Right lobe of liver (tissue), 6 donors: ENCODE data around the gene CEP170B. TPM values are rescaled to one million over a fixed set of nuclear protein-coding genes. Genes with fewer than 3 reads are reported as not detected.

Experiments
- ATAC-seq, 4 donors: fragments of 200-7000 bp; cut with Tn5 transposase; one replicate each; pipeline ENCODE4 v1.9.1; 2020; ENCODE audit warnings: mild to moderate bottlenecking in 4 of 4, moderate library complexity in 4 of 4
- DNase-seq, 3 donors: peaks; one replicate each; pipeline ENCODE4 v3.0.0-alpha.2; 2020
- H3K27ac ChIP-seq, 3 donors: fragments of 200-600 bp; one replicate each; pipeline ENCODE4 v1.8.0; 2022
- H3K27me3 ChIP-seq, 2 donors: fragments of 200-600 bp; one replicate each; pipeline ENCODE4 v1.8.0; 2022
- H3K36me3 ChIP-seq, 4 donors: fragments of 200-600 bp; sonication (generic) in 1 of 4; one replicate each; pipeline versions ENCODE4 v1.5.1 to v1.8.0; 2017 to 2022; ENCODE audit warnings: control low read depth in 1 of 4
- H3K4me1 ChIP-seq, 4 donors: fragments of 200-600 bp; sonication (generic) in 1 of 4; one replicate each; pipeline versions ENCODE4 v1.5.1 to v1.8.0; 2017 to 2022; ENCODE audit warnings: control low read depth in 1 of 4
- H3K4me3 ChIP-seq, 3 donors: fragments of 200-600 bp; one replicate each; pipeline ENCODE4 v1.8.0; 2022
- H3K9me3 ChIP-seq, 4 donors: fragments of 200-600 bp; sonication (generic) in 1 of 4; one replicate each; pipeline versions ENCODE4 v1.5.1 to v1.8.0; 2017 to 2022; ENCODE audit warnings: control low read depth in 1 of 4
- POLR2A ChIP-seq: fragments of 450-650 bp; IDR thresholded peaks from one replicate; pipeline ENCODE4 v1.6.1; 2017; ENCODE audit warnings: antibody characterized with exemption, mild to moderate bottlenecking
- WGBS: methylation state at CpG from one replicate; pipeline ENCODE4 v1.1.6; 2018; ENCODE audit warnings: low coverage, low lambda C conversion rate; ENCODE audit not compliant: insufficient coverage; ENCODE audit errors: missing lambda C conversion rate; 5-methylcytosine and 5-hydroxymethylcytosine counted together
- intact Hi-C, 2 donors: fragments of 100-400 bp; cut with DNase I; formaldehyde crosslinking; loops; one replicate each; pipeline versions ENCODE4 v1.11.2 to v1.14.1; 2022
- total RNA-seq, 6 experiments: library from RNA; depleted of rRNA in 2 of 6; stranded (reverse); fragments of >200 nt in 2 of 6; fragmentation: NEBNext Ultra II Directional in 3 of 6; extraction: Animal tissue kit (Norgen Biotek cat#: 25700) in 3 of 6; gene quantifications; one replicate each; pipeline versions ENCODE4 v1.1.0 to v1.2.4, GENCODE V29; 2016 to 2023
- TF ChIP-seq, protein P1 (sequence below), 4 donors: fragments of 200-600 bp in 3 of 4; fragments of 450-650 bp in 1 of 4; IDR thresholded peaks; one replicate each; pipeline versions ENCODE4 v1.5.1 to v1.8.0; 2016 to 2022; ENCODE audit warnings: antibody characterized with exemption in 4 of 4, mild to moderate bottlenecking in 2 of 4
- donor health status: DM: no; HTN: yes; CAD: no.
- donor health status: DM: no; HTN: no; CAD: no.
- donor health status: DM: no; HTN: no; CAD: no.
- donor health status: DM: no; HTN: yes; CAD: no.
- donor health status: DM: no; HTN: yes; CAD: no.

CEP170B gene
- total RNA-seq, 6 experiments from 2014 or later = 13.2 to 22.4 (median 16.8) TPM

DNA sequence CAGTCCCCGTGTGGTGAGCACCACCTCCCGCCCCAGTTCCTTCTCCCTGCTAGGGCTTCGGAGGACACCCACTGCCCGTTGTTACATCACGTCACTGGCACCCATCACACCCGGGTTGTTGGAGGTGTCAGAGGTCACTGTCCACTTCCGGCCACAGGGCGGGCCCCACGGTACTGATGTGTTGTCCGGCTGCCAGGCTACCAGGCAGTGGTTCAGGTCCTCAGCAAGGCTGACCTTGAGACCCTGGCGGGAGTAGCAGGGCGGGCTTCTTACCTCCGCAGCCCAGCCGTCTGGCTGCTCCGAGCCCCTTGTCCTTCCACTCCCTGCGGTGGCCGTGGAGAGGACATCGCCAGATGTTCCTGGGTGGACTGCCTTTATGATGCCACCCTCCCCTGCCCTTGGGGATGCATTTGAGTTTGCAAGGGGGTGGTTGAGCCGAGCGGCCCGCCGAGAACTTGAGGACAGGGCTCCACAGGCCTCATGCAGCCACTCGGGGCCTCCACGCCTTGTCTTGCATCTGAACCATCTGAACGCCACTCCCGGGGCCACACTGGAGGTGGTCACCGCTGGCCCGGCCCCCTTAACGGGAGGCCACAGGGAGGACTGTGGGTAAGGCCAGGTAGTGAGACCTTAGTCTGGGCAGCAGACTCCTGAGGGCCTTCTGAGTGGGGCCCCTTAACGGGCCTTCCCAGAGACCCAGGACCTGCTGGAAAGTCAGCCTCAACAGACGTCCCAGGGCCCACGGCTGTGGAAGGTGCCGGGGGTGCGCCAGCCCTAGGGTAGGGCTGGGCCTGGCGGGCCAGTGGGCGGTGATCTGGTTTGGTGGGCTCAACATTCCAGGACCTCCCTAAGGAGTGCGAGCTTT, 32.5 kb downstream of the CEP170B start:
- no peak for ATAC-seq

DNA sequence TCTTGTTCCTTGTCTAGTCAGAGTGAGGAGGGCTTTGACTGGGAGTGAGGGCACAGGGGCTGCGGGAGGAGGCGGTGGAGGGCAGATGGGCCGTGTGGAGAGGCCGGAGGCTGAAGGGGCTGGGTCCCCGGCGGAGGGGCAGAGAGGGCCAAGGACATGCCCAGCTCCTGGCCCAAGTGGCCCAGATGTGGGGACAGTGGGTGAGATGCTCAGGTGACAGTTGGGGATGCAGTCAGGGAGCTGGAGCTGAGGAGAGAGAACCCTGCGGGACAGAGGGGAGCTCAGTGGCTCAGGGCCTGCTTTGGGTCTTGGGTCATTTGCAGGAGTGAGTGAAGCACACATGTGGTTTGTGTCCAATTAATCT, 33.1 kb downstream of the CEP170B start:
- ATAC-seq (no peak), DNase-seq (no peak)
- H3K27me3 ChIP-seq = no peaks in the 10 kb centered on the region
- no peak overlapping the region for H3K4me3 ChIP-seq
- H3K27ac ChIP-seq = no peak overlapping the region
- intact Hi-C loops = no loop called here
- H3K9me3 ChIP-seq = no peaks in the 10 kb centered on the region
- H3K36me3 ChIP-seq = no peaks in the 10 kb centered on the region
- 94% methylated on average over 3 of the region's 7 CpGs for WGBS
- H3K4me1 ChIP-seq = peaks cover 0 to 5% (median 0%) of the 10 kb centered on the region in 4 donors
- TF ChIP-seq, protein P1, sequence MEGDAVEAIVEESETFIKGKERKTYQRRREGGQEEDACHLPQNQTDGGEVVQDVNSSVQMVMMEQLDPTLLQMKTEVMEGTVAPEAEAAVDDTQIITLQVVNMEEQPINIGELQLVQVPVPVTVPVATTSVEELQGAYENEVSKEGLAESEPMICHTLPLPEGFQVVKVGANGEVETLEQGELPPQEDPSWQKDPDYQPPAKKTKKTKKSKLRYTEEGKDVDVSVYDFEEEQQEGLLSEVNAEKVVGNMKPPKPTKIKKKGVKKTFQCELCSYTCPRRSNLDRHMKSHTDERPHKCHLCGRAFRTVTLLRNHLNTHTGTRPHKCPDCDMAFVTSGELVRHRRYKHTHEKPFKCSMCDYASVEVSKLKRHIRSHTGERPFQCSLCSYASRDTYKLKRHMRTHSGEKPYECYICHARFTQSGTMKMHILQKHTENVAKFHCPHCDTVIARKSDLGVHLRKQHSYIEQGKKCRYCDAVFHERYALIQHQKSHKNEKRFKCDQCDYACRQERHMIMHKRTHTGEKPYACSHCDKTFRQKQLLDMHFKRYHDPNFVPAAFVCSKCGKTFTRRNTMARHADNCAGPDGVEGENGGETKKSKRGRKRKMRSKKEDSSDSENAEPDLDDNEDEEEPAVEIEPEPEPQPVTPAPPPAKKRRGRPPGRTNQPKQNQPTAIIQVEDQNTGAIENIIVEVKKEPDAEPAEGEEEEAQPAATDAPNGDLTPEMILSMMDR (IDR thresholded peaks at IDR 0.05) = no peak
- TF ChIP-seq POLR2A = no peak

More for the DNA sequence above, 32.5 kb downstream of the CEP170B start:
- Histone ChIP-seq H3K27ac (no peak overlapping the region), H3K4me1 (peaks cover 0 to 5% (median 0%) of the 10 kb centered on the region in 4 donors), H3K9me3 (no peaks in the 10 kb centered on the region), H3K27me3 (no peaks in the 10 kb centered on the region), H3K36me3 (no peaks in the 10 kb centered on the region), H3K4me3 (no peak overlapping the region)
- WGBS = 100% methylated on average over 1 of the region's 37 CpGs
- TF ChIP-seq, protein P1 (IDR thresholded peaks at IDR 0.05) = no peak
- TF ChIP-seq POLR2A = no peak
- intact Hi-C loops = no loop called here
- DNase-seq = peak in 2 of 3 donors; percentile 20 to 46

DNA sequence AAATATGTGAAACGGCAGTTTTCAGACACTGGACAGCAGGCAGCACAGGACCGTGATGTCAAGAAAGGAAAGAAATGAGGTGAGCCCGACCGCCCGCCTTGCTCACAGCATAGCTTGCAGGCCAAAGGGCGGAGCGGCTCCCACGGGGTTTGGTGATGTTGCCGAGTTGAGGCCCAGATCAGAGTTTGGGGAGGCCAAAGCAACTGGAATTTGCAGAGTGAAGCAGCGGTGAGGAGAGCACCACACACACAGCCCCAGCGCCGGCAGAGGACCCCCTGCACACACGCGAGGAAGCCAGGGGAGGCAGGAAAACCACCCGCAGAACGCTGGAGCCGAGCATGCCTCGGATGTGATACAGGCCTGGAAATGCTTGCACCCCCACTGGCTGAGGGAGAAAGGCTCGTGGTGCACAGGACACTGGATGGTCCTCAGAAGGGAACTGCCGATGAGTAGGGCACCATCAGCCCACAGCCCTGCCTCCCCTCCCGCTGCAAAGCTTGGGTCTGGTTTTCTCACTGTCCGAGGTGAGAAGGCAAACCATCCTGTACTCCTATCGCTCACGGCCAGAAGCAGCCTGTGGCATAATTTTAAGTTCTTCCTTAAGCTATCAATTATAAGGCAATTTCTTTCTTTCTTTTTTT, 33.9 kb downstream of the CEP170B start:
- intact Hi-C loops = no loop called here
- 81% methylated on average over 6 of the region's 24 CpGs for WGBS
- no peak overlapping the region for H3K27ac ChIP-seq
- H3K27me3 ChIP-seq = no peaks in the 10 kb centered on the region
- no peak for TF ChIP-seq POLR2A
- TF ChIP-seq, protein P1 (IDR thresholded peaks at IDR 0.05) = no peak
- no peaks in the 10 kb centered on the region for H3K9me3 ChIP-seq
- H3K36me3 ChIP-seq = no peaks in the 10 kb centered on the region
- no peak overlapping the region for H3K4me3 ChIP-seq
- no peak for DNase-seq
- H3K4me1 ChIP-seq = peaks cover 0 to 5% (median 0%) of the 10 kb centered on the region in 4 donors
- no peak for ATAC-seq

DNA sequence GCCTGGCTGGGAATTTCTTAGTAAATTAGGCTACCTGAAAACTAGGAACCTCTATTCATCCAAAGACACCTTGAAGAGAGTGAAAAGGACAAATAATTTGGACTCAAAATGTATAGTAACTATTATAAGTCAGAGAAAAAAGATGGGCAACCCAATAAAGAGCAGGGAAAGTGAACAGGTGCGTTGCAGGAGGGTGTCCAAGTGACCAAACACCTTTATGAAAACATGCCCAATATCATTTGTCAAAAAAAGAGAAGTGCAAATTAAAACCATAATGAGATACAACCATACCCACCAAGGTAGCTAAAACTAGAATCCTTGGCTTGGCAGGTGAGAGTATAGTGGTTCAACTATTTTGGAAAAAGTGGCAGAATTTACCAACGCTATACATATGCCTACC, 34.7 kb downstream of the CEP170B start:
- no peak for DNase-seq
- H3K36me3 ChIP-seq = no peaks in the 10 kb centered on the region
- H3K4me1 ChIP-seq = peaks cover 0 to 3% (median 0%) of the 10 kb centered on the region in 4 donors
- ATAC-seq = no peak
- H3K27ac ChIP-seq = no peak overlapping the region
- H3K9me3 ChIP-seq = no peaks in the 10 kb centered on the region
- no peak for TF ChIP-seq POLR2A
- TF ChIP-seq, protein P1 (IDR thresholded peaks at IDR 0.05) = no peak
- WGBS = 55% methylated on average over 2 of the region's 2 CpGs
- intact Hi-C loops = no loop called here
- H3K4me3 ChIP-seq = no peak overlapping the region
- no peaks in the 10 kb centered on the region for H3K27me3 ChIP-seq
